ENCODE results near the gene KSR2. TPM values are rescaled to one million over a fixed set of nuclear protein-coding genes. Genes with fewer than 3 reads are reported as not detected.

KSR2 gene
- total RNA-seq, 1 donor from 2014 or later: not detected

GRCh38 chr12:117792877-117793424 is 175.8 kb downstream of the KSR2 start:
- Mint-ChIP-seq H3K27me3 (ENCODE audit: low read depth) (peaks cover 22% of the 10 kb centered on the region), H3K9me3 (ENCODE audit: low read depth) (peaks cover 2% of the 10 kb centered on the region), H3K4me1 (ENCODE audit: low read depth) (no peaks in the 10 kb centered on the region), H3K36me3 (ENCODE audit: low read depth) (no peaks in the 10 kb centered on the region), H3K27ac (ENCODE audit: unreplicated experiment) (no peak overlapping the region), H3K4me3 (ENCODE audit: unreplicated experiment) (no peak overlapping the region)
- no peak for DNase-seq (ENCODE audit: low spot score)
- TF ChIP-seq, protein P1, sequence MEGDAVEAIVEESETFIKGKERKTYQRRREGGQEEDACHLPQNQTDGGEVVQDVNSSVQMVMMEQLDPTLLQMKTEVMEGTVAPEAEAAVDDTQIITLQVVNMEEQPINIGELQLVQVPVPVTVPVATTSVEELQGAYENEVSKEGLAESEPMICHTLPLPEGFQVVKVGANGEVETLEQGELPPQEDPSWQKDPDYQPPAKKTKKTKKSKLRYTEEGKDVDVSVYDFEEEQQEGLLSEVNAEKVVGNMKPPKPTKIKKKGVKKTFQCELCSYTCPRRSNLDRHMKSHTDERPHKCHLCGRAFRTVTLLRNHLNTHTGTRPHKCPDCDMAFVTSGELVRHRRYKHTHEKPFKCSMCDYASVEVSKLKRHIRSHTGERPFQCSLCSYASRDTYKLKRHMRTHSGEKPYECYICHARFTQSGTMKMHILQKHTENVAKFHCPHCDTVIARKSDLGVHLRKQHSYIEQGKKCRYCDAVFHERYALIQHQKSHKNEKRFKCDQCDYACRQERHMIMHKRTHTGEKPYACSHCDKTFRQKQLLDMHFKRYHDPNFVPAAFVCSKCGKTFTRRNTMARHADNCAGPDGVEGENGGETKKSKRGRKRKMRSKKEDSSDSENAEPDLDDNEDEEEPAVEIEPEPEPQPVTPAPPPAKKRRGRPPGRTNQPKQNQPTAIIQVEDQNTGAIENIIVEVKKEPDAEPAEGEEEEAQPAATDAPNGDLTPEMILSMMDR (IDR thresholded peaks at IDR 0.05): no peak

GRCh38 chr12:117792471-117792870 is 176.3 kb downstream of the KSR2 start:
- H3K36me3 Mint-ChIP-seq (ENCODE audit: low read depth): no peaks in the 10 kb centered on the region
- H3K27me3 Mint-ChIP-seq (ENCODE audit: low read depth): peaks cover 25% of the 10 kb centered on the region
- H3K4me3 Mint-ChIP-seq (ENCODE audit: unreplicated experiment): no peak overlapping the region
- TF ChIP-seq, protein P1 (IDR thresholded peaks at IDR 0.05): no peak
- peaks cover 2% of the 10 kb centered on the region for H3K9me3 Mint-ChIP-seq (ENCODE audit: low read depth)
- no peak overlapping the region for H3K27ac Mint-ChIP-seq (ENCODE audit: unreplicated experiment)
- DNase-seq (ENCODE audit: low spot score): no peak
- no peaks in the 10 kb centered on the region for H3K4me1 Mint-ChIP-seq (ENCODE audit: low read depth)

DNA sequence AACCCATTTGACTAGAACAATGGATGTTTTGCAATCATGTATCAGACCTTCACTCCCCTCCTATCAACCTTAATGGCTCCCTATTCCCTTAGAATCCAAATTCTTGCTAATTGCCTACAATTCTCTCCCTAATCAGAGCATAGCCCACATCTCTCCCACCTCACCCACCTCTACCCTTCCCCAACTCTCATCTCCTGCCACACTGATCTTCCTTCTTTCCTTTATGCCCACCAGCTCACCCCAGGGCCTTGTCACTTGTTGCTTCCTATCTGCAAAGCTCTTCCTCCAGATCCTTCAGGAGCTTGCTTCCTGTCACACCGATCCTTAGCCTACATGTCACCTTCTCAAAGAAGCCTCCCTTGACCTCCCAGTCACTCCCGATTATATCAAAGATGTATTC is 177.8 kb downstream of the KSR2 start:
- Mint-ChIP-seq H3K4me1 (ENCODE audit: low read depth) (no peaks in the 10 kb centered on the region), H3K36me3 (ENCODE audit: low read depth) (no peaks in the 10 kb centered on the region), H3K4me3 (ENCODE audit: unreplicated experiment) (no peak overlapping the region), H3K27ac (ENCODE audit: unreplicated experiment) (no peak overlapping the region), H3K9me3 (ENCODE audit: low read depth) (no peaks in the 10 kb centered on the region), H3K27me3 (ENCODE audit: low read depth) (peaks cover 28% of the 10 kb centered on the region)
- DNase-seq (ENCODE audit: low spot score): no peak
- TF ChIP-seq, protein P1 (IDR thresholded peaks at IDR 0.05): no peak

DNA sequence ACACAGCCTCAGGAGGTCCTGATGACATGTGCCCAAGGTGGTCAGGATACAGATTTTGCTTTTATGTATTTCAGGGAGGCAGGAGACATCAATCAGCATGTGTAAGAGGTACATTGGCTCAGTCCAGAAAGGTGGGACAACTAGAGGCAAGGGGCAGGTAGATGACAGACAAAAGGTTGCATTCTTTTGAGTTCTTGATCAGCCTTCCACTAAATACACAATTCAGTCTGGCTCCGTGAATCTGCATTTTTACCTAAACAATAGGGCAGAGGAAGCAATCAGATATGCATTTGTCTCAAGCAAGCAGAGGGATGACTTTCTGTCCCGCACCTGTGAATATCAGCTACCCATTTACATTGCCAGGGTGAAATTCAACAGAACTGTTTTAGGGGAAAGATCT is 178.6 kb downstream of the KSR2 start:
- H3K27me3 Mint-ChIP-seq (ENCODE audit: low read depth): peaks cover 33% of the 10 kb centered on the region
- no peaks in the 10 kb centered on the region for H3K4me1 Mint-ChIP-seq (ENCODE audit: low read depth)
- H3K27ac Mint-ChIP-seq (ENCODE audit: unreplicated experiment): no peak overlapping the region

GRCh38 chr12:117789195-117789912 is 179.4 kb downstream of the KSR2 start:
- peaks cover 3% of the 10 kb centered on the region for H3K36me3 Mint-ChIP-seq (ENCODE audit: low read depth)
- H3K4me3 Mint-ChIP-seq (ENCODE audit: unreplicated experiment): no peak overlapping the region
- H3K27ac Mint-ChIP-seq (ENCODE audit: unreplicated experiment): no peak overlapping the region
- H3K4me1 Mint-ChIP-seq (ENCODE audit: low read depth): no peaks in the 10 kb centered on the region
- DNase-seq (ENCODE audit: low spot score): no peak
- H3K27me3 Mint-ChIP-seq (ENCODE audit: low read depth): peaks cover 35% of the 10 kb centered on the region
- TF ChIP-seq, protein P1 (IDR thresholded peaks at IDR 0.05): no peak
- peaks cover 3% of the 10 kb centered on the region for H3K9me3 Mint-ChIP-seq (ENCODE audit: low read depth)

More for the DNA sequence above, 178.6 kb downstream of the KSR2 start:
- Mint-ChIP-seq H3K36me3 (ENCODE audit: low read depth) (peaks cover 2% of the 10 kb centered on the region), H3K9me3 (ENCODE audit: low read depth) (peaks cover 3% of the 10 kb centered on the region), H3K4me3 (ENCODE audit: unreplicated experiment) (no peak overlapping the region)
- no peak for DNase-seq (ENCODE audit: low spot score)
- TF ChIP-seq, protein P1 (IDR thresholded peaks at IDR 0.05): no peak
